Natural killer cell (primary cell): ENCODE data around the gene TANGO6. TPM values are rescaled to one million over a fixed set of nuclear protein-coding genes. Genes with fewer than 3 reads are reported as not detected.

Source experiments
- ATAC-seq, 3 donors: fragments of 150-1000 bp in 2 of 3; fragments of 200-7000 bp in 1 of 3; cut with Tn5 transposase; 1 replicate in 1 of 3; 2 replicates in 2 of 3; pipeline ENCODE4 v1.10.0; 2021; ENCODE audit warnings: mild to moderate bottlenecking in 2 of 3, moderate library complexity in 2 of 3
- DNase-seq, 2 donors: peaks; one replicate each; pipeline versions ENCODE4 v3.0.0 to v3.0.0-alpha.2; 2013 to 2021; ENCODE audit warnings: mixed read lengths in 1 of 2
- H3K27ac ChIP-seq: one replicate; pipeline ENCODE4 v1.5.1; 2013; ENCODE audit warnings: mild to moderate bottlenecking, low read length
- H3K27me3 ChIP-seq: one replicate; pipeline ENCODE4 v1.6.1; 2013; ENCODE audit warnings: low read length; ENCODE audit not compliant: control insufficient read depth, insufficient read depth
- H3K36me3 ChIP-seq: one replicate; pipeline ENCODE4 v1.6.1; 2013; ENCODE audit warnings: low read length; ENCODE audit not compliant: control insufficient read depth, insufficient read depth
- H3K4me1 ChIP-seq: one replicate; pipeline ENCODE4 v1.6.1; 2013; ENCODE audit warnings: low read length; ENCODE audit not compliant: control insufficient read depth, insufficient read depth
- H3K4me3 ChIP-seq: one replicate; pipeline ENCODE4 v1.5.1; 2013; ENCODE audit warnings: low read length
- H3K9me3 ChIP-seq: one replicate; pipeline ENCODE4 v1.6.1; 2013; ENCODE audit warnings: low read length; ENCODE audit not compliant: control insufficient read depth, insufficient read depth
- H3K27ac Mint-ChIP-seq, 2 donors: one replicate each; pipeline ENCODE4 v1.8.0; 2022; ENCODE audit warnings: mild to moderate bottlenecking in 2 of 2, mixed read lengths in 2 of 2, moderate library complexity in 1 of 2
- H3K27me3 Mint-ChIP-seq, 2 donors: one replicate each; pipeline ENCODE4 v1.8.0; 2022; ENCODE audit warnings: low read depth in 2 of 2, mixed read lengths in 2 of 2
- H3K36me3 Mint-ChIP-seq: one replicate; pipeline ENCODE4 v1.8.0; 2022; ENCODE audit warnings: mixed read lengths
- H3K4me1 Mint-ChIP-seq, 2 donors: one replicate each; pipeline ENCODE4 v1.8.0; 2022; ENCODE audit warnings: mixed read lengths in 2 of 2
- H3K4me3 Mint-ChIP-seq: one replicate; pipeline ENCODE4 v1.8.0; 2022; ENCODE audit warnings: mild to moderate bottlenecking, moderate library complexity, mixed read lengths
- H3K9me3 Mint-ChIP-seq, 2 donors: one replicate each; pipeline ENCODE4 v1.8.0; 2022; ENCODE audit warnings: mixed read lengths in 2 of 2
- CTCF ChIP-seq: fragments of 200-600 bp; IDR thresholded peaks from one replicate; pipeline ENCODE4 v1.8.0; 2022; ENCODE audit warnings: antibody characterized with exemption
- WGBS: methylation state at CpG from one replicate; pipeline ENCODE4 v1.1.7; 2013; ENCODE audit warnings: missing lambda C conversion rate; ENCODE audit not compliant: insufficient coverage; 5-methylcytosine and 5-hydroxymethylcytosine counted together
- intact Hi-C: fragments of 100-400 bp; cut with micrococcal nuclease; formaldehyde crosslinking; loops from one replicate; pipeline ENCODE4 v1.14.2; 2022
- total RNA-seq, 4 donors: library from RNA; stranded (reverse); fragments of 120-200 nt in 1 of 4; gene quantifications; one replicate each; pipeline versions ENCODE4 v1.2.3 to v1.2.4, GENCODE V29; 2013 to 2022

TANGO6 gene
- total RNA-seq, 3 donors from 2014 or later (not counting 1 experiment from before 2014, with no cell fraction given) = 21.2 to 27.3 (median 23.9) TPM

DNA sequence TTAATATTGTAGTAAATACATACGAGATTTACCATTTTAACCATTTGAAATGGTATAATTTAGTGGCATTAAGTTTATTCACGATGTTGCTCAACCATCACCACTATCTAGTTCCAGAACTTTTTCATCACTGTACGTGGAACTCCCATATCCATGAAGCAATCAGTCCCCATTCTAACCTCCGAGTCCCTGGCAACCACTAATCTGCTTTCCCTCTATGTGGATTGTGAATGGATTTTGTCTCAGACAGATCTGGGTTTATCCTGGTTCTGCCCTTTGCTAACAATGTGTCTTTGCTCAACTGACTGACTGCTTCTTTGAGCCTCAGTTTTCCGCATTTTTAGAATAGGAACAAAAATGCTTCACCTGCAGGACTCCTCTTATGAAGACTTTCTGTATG, 51.4 kb downstream of the TANGO6 start:
- intact Hi-C loops = no loop called here
- WGBS = 100% methylated on average over 1 of the region's 5 CpGs

DNA sequence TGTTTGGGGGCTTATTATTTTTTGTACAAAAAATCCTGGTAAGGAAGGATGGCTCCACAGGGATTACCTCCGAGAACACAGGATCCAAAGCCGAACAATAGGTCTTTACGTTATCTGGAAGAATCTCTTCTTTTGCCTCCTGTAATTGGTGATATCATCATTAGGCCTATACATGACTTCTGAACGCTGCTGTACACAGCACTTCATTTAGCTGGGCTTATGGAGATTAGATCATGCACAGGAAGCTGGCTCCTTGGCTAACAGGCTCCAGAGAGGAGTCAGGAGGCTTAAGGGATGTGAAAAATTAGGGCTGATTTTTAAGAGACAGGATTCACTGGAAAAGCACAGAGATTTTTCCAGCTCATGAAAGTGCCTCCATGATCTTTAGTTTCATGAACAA, 54.7 kb downstream of the TANGO6 start:
- no peaks in the 10 kb centered on the region for H3K9me3 ChIP-seq
- H3K27me3 ChIP-seq = no peaks in the 10 kb centered on the region
- DNase-seq (no peak), ATAC-seq (no peak)
- intact Hi-C loops = no loop called here
- Mint-ChIP-seq H3K36me3 (no peaks in the 10 kb centered on the region), H3K27me3 (no peaks in the 10 kb centered on the region), H3K27ac (no peak overlapping the region), H3K9me3 (no peaks in the 10 kb centered on the region), H3K4me3 (no peak overlapping the region), H3K4me1 (no peaks in the 10 kb centered on the region)
- H3K4me1 ChIP-seq = no peaks in the 10 kb centered on the region
- no peak for TF ChIP-seq CTCF
- peaks cover 10% of the 10 kb centered on the region for H3K36me3 ChIP-seq
- no peak overlapping the region for H3K27ac ChIP-seq
- no peak overlapping the region for H3K4me3 ChIP-seq
- WGBS = 95% methylated on average over 4 of the region's 4 CpGs

More for the DNA sequence above, 51.4 kb downstream of the TANGO6 start:
- TF ChIP-seq CTCF = no peak
- Histone ChIP-seq H3K36me3 (peaks cover under 1% of the 10 kb centered on the region), H3K9me3 (no peaks in the 10 kb centered on the region), H3K4me1 (no peaks in the 10 kb centered on the region), H3K4me3 (no peak overlapping the region), H3K27me3 (no peaks in the 10 kb centered on the region), H3K27ac (no peak overlapping the region)
- Mint-ChIP-seq H3K36me3 (no peaks in the 10 kb centered on the region), H3K27me3 (no peaks in the 10 kb centered on the region), H3K9me3 (no peaks in the 10 kb centered on the region), H3K27ac (no peak overlapping the region), H3K4me1 (no peaks in the 10 kb centered on the region), H3K4me3 (no peak overlapping the region)
- DNase-seq (no peak), ATAC-seq (no peak)

DNA sequence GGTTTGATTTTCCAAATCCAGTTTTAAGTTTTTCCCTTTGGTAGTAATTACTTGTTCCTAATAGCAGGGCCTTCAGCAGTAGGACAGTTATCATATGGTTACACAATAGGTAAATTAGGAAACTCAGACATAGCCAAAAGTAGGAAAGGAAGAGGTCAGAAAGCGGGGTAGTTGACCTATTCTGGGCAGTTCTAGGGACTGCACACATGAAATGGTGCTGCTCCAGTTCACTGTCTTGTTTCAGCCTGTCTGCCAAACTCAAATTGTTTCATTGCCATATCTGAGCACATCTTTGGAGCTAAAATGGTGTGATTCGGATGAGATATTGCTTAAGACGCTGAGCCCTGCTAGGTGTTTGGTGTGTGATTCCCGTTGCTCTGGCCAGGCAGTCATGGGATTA, 56.7 kb downstream of the TANGO6 start:
- Histone ChIP-seq H3K4me1 (no peaks in the 10 kb centered on the region), H3K36me3 (peaks cover 14% of the 10 kb centered on the region), H3K9me3 (no peaks in the 10 kb centered on the region), H3K27me3 (no peaks in the 10 kb centered on the region), H3K4me3 (no peak overlapping the region), H3K27ac (no peak overlapping the region)
- H3K4me3 Mint-ChIP-seq = no peak overlapping the region
- H3K4me1 Mint-ChIP-seq = no peaks in the 10 kb centered on the region
- TF ChIP-seq CTCF = no peak
- intact Hi-C loops = no loop called here
- DNase-seq (no peak), ATAC-seq (no peak)
- 93% methylated on average over 4 of the region's 4 CpGs for whole genome bisulfite sequencing
- H3K9me3 Mint-ChIP-seq = no peaks in the 10 kb centered on the region
- no peaks in the 10 kb centered on the region for H3K27me3 Mint-ChIP-seq
- H3K36me3 Mint-ChIP-seq = no peaks in the 10 kb centered on the region
- no peak overlapping the region for H3K27ac Mint-ChIP-seq
